WTC11 (cell line): Measurements from ENCODE around the gene CBX1.
"Not testable (repeated sequence)": the region's sequence is repeated elsewhere in the genome, so short reads cannot be mapped to it uniquely, and the experiment has no call there.

Experiments used
- AFF4 ChIP-seq: sonication (generic); formaldehyde crosslinking; IDR thresholded peaks from 2 replicates; pipeline ENCODE4 v1.8.1; 2023; ENCODE audit warnings: mild to moderate bottlenecking, missing genetic modification reagents, borderline replicate concordance
- ATF3 ChIP-seq: sonication (generic); formaldehyde crosslinking; conservative IDR thresholded peaks from 2 replicates; pipeline ENCODE4 v1.8.1; 2022; ENCODE audit warnings: mild to moderate bottlenecking, missing genetic modification reagents
- CREB1 ChIP-seq: sonication (generic); formaldehyde crosslinking; IDR thresholded peaks from 2 replicates; pipeline ENCODE4 v1.8.0; 2023; ENCODE audit warnings: mild to moderate bottlenecking, missing genetic modification reagents
- NFYB ChIP-seq: sonication (generic); formaldehyde crosslinking; conservative IDR thresholded peaks from 2 replicates; pipeline ENCODE4 v1.8.0; 2022; ENCODE audit warnings: low read depth, missing genetic modification reagents
- NR3C1 ChIP-seq: sonication (generic); formaldehyde crosslinking; conservative IDR thresholded peaks from 2 replicates; pipeline ENCODE4 v1.8.1; 2023; ENCODE audit warnings: low read depth, mild to moderate bottlenecking, missing genetic modification reagents
- RELA ChIP-seq: sonication (generic); formaldehyde crosslinking; IDR thresholded peaks from 2 replicates; pipeline ENCODE4 v1.8.1; 2022; ENCODE audit warnings: missing genetic modification reagents, mild to moderate bottlenecking, borderline replicate concordance
- ZNF263 ChIP-seq: sonication (generic); formaldehyde crosslinking; IDR thresholded peaks from 2 replicates; pipeline ENCODE4 v1.8.1; 2022; ENCODE audit warnings: low read depth, mild to moderate bottlenecking, moderate library complexity, missing genetic modification reagents
- TF ChIP-seq, protein P1 (sequence below): fragments of 200-600 bp; IDR thresholded peaks from 2 replicates; pipeline ENCODE4 v1.8.0; 2022; ENCODE audit warnings: antibody characterized with exemption
- TF ChIP-seq, protein P2 (sequence below): sonication (generic); formaldehyde crosslinking; IDR thresholded peaks from 2 replicates; pipeline ENCODE4 v1.8.0; 2022; ENCODE audit warnings: mild to moderate bottlenecking, missing genetic modification reagents
- TF ChIP-seq, protein P3 (sequence below): sonication (generic); formaldehyde crosslinking; IDR thresholded peaks from 2 replicates; pipeline ENCODE4 v1.8.1; 2023; ENCODE audit warnings: mild to moderate bottlenecking, missing genetic modification reagents
- TF ChIP-seq, protein P4 (sequence below): sonication (generic); formaldehyde crosslinking; IDR thresholded peaks from 2 replicates; pipeline ENCODE4 v1.8.1; 2023; ENCODE audit warnings: mild to moderate bottlenecking, missing genetic modification reagents

DNA sequence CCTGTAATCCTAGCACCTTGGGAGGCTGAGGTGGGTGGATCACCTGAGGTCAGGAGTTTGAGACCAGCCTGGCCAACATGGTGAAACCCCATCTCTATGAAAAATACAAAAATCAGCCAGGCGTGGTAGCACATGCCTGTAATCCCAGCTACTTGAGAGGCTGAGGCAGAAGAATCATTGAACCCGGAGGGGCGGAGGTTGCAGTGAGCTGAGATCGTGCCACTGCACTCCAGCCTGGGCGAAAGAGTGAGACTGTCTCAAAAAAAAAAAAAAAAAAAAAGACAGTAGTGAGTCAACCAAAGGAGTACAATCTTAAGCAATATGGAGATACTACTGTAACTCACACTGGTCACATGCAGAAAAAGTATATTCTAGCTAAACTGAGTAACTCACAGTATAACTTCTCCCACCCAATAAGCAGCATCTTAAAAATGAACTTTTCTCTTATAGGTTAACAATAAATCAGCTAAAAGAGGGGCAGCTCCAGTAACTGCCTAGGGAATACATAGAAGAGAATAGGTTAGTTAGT is 27.6 kb downstream of the CBX1 start:
- TF ChIP-seq, protein P1, sequence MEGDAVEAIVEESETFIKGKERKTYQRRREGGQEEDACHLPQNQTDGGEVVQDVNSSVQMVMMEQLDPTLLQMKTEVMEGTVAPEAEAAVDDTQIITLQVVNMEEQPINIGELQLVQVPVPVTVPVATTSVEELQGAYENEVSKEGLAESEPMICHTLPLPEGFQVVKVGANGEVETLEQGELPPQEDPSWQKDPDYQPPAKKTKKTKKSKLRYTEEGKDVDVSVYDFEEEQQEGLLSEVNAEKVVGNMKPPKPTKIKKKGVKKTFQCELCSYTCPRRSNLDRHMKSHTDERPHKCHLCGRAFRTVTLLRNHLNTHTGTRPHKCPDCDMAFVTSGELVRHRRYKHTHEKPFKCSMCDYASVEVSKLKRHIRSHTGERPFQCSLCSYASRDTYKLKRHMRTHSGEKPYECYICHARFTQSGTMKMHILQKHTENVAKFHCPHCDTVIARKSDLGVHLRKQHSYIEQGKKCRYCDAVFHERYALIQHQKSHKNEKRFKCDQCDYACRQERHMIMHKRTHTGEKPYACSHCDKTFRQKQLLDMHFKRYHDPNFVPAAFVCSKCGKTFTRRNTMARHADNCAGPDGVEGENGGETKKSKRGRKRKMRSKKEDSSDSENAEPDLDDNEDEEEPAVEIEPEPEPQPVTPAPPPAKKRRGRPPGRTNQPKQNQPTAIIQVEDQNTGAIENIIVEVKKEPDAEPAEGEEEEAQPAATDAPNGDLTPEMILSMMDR, result not testable (repeated sequence)
- TF ChIP-seq NR3C1, NFYB, ATF3, AFF4, CREB1, RELA, ZNF263 (CRISPR knock-in tag): not testable (repeated sequence)
- TF ChIP-seq, protein P2, sequence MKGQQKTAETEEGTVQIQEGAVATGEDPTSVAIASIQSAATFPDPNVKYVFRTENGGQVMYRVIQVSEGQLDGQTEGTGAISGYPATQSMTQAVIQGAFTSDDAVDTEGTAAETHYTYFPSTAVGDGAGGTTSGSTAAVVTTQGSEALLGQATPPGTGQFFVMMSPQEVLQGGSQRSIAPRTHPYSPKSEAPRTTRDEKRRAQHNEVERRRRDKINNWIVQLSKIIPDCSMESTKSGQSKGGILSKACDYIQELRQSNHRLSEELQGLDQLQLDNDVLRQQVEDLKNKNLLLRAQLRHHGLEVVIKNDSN, result not testable (repeated sequence)
- TF ChIP-seq, protein P3, sequence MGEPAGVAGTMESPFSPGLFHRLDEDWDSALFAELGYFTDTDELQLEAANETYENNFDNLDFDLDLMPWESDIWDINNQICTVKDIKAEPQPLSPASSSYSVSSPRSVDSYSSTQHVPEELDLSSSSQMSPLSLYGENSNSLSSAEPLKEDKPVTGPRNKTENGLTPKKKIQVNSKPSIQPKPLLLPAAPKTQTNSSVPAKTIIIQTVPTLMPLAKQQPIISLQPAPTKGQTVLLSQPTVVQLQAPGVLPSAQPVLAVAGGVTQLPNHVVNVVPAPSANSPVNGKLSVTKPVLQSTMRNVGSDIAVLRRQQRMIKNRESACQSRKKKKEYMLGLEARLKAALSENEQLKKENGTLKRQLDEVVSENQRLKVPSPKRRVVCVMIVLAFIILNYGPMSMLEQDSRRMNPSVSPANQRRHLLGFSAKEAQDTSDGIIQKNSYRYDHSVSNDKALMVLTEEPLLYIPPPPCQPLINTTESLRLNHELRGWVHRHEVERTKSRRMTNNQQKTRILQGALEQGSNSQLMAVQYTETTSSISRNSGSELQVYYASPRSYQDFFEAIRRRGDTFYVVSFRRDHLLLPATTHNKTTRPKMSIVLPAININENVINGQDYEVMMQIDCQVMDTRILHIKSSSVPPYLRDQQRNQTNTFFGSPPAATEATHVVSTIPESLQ (CRISPR knock-in tag), result not testable (repeated sequence)
- TF ChIP-seq, protein P4, sequence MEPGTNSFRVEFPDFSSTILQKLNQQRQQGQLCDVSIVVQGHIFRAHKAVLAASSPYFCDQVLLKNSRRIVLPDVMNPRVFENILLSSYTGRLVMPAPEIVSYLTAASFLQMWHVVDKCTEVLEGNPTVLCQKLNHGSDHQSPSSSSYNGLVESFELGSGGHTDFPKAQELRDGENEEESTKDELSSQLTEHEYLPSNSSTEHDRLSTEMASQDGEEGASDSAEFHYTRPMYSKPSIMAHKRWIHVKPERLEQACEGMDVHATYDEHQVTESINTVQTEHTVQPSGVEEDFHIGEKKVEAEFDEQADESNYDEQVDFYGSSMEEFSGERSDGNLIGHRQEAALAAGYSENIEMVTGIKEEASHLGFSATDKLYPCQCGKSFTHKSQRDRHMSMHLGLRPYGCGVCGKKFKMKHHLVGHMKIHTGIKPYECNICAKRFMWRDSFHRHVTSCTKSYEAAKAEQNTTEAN (CRISPR knock-in tag), result not testable (repeated sequence)
